ENCODE data around the gene MEX3C.

DNA sequence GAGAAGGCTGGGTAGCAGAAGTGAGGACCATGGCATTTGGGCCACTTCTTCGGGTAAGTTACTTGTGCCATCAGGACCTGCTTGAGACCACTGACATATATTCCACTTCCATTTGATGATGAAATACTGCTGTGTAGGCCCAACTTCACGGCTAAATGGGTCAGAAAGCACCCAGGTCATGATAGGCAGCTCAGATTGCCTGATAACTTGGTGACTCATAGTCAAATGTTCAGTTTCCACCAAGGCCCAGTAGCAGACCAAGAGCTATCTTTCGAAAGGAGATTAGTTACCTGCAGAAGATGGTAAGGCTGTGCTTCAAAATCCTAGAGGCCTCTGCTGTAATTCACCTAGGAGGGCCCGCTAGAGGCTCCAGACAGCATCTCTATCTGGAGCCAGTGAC lies 31.8 kb upstream of the MEX3C start:
- TF ChIP-seq CTCF (conservative IDR thresholded peaks at IDR 0.05; ENCODE audit: low read length) (no peak), EZH2phosphoT487 (IDR thresholded peaks at IDR 0.05; ENCODE audit: borderline replicate concordance) (no peak)
